Neuronal stem cell (in vitro differentiated cells): Measurements from ENCODE around the gene KCNJ6.

Experiments
- DNase-seq: peaks from one replicate; pipeline ENCODE4 v3.0.0-alpha.2; 2013; ENCODE audit warnings: low spot score
- H2AFZ ChIP-seq: one replicate; pipeline ENCODE4 v1.6.1; 2013; ENCODE audit warnings: mild to moderate bottlenecking, low read length, inconsistent platforms
- H2AK5ac ChIP-seq: 2 replicates; pipeline ENCODE4 v1.6.1; 2013; ENCODE audit warnings: low read depth, mild to moderate bottlenecking, inconsistent platforms, low read length, moderate library complexity, mixed read lengths
- H2BK120ac ChIP-seq: 2 replicates; pipeline ENCODE4 v1.6.1; 2013; ENCODE audit warnings: low read depth, mild to moderate bottlenecking, inconsistent platforms, low read length, moderate library complexity, mixed read lengths
- H2BK12ac ChIP-seq: one replicate; pipeline ENCODE4 v1.6.1; 2013; ENCODE audit warnings: low read length, inconsistent platforms
- H2BK15ac ChIP-seq: 2 replicates; pipeline ENCODE4 v1.6.1; 2013; ENCODE audit warnings: mild to moderate bottlenecking, low read length, inconsistent platforms, mixed read lengths
- H2BK5ac ChIP-seq: one replicate; pipeline ENCODE4 v1.6.1; 2013; ENCODE audit warnings: inconsistent platforms, mild to moderate bottlenecking, low read length, moderate library complexity
- H3K14ac ChIP-seq: one replicate; pipeline ENCODE4 v1.6.1; 2013; ENCODE audit warnings: low read length, inconsistent platforms
- H3K18ac ChIP-seq: 2 replicates; pipeline ENCODE4 v1.6.1; 2013; ENCODE audit warnings: low read length, inconsistent platforms
- H3K23ac ChIP-seq: 2 replicates; pipeline ENCODE4 v1.6.1; 2013; ENCODE audit warnings: low read depth, mild to moderate bottlenecking, mixed read lengths, low read length, inconsistent platforms; ENCODE audit not compliant: poor library complexity
- H3K27ac ChIP-seq: replicated peaks from 3 replicates; pipeline ENCODE4 v1.5.1; 2013; ENCODE audit warnings: low read length, inconsistent platforms
- H3K27me3 ChIP-seq, 3 experiments: 2 replicates each; pipeline ENCODE4 v1.6.1; 2013; ENCODE audit warnings: low read length in 3 of 3, mild to moderate bottlenecking in 2 of 3, inconsistent platforms in 1 of 3, low read depth in 1 of 3, mixed read lengths in 1 of 3, moderate library complexity in 1 of 3; ENCODE audit not compliant: control insufficient read depth in 3 of 3, insufficient read depth in 3 of 3
- H3K36me3 ChIP-seq, 2 donors: replicated peaks in 1 of 2; 2 replicates each; pipeline ENCODE4 v1.6.1; 2013; ENCODE audit warnings: low read length in 2 of 2; ENCODE audit not compliant: control insufficient read depth in 2 of 2, insufficient read depth in 2 of 2
- H3K4ac ChIP-seq: 2 replicates; pipeline ENCODE4 v1.6.1; 2013; ENCODE audit warnings: inconsistent platforms, mild to moderate bottlenecking, low read length, moderate library complexity
- H3K4me1 ChIP-seq, 2 donors: 1 replicate in 1 of 2; 2 replicates in 1 of 2; pipeline ENCODE4 v1.6.1; 2013; ENCODE audit warnings: low read length in 2 of 2, low read depth in 1 of 2; ENCODE audit not compliant: control insufficient read depth in 2 of 2, insufficient read depth in 1 of 2
- H3K4me2 ChIP-seq: one replicate; pipeline ENCODE4 v1.6.1; 2013; ENCODE audit warnings: mild to moderate bottlenecking, low read length, inconsistent platforms; ENCODE audit not compliant: insufficient read depth, poor library complexity, severe bottlenecking
- H3K4me3 ChIP-seq, 2 donors: 2 replicates each; pipeline ENCODE4 v1.5.1; 2013; ENCODE audit warnings: low read length in 2 of 2, mild to moderate bottlenecking in 2 of 2, inconsistent platforms in 1 of 2, moderate library complexity in 1 of 2
- H3K79me1 ChIP-seq: one replicate; pipeline ENCODE4 v1.6.1; 2013; ENCODE audit warnings: low read depth, mild to moderate bottlenecking, inconsistent platforms, low read length, moderate library complexity
- H3K9ac ChIP-seq: one replicate; pipeline ENCODE4 v1.6.1; 2013; ENCODE audit warnings: mild to moderate bottlenecking, low read depth, low read length, inconsistent platforms; ENCODE audit not compliant: poor library complexity
- H3K9me3 ChIP-seq, 2 donors: replicated peaks in 1 of 2; 2 replicates each; pipeline versions ENCODE3 to v1.6.1; 2013; ENCODE audit warnings: low read length in 2 of 2, mild to moderate bottlenecking in 2 of 2, inconsistent platforms in 1 of 2, low read depth in 1 of 2, mixed read lengths in 1 of 2, moderate library complexity in 1 of 2; ENCODE audit not compliant: control insufficient read depth in 2 of 2, insufficient read depth in 1 of 2
- H4K8ac ChIP-seq: one replicate; pipeline ENCODE4 v1.6.1; 2013; ENCODE audit warnings: low read depth, mild to moderate bottlenecking, inconsistent platforms, low read length, moderate library complexity
- H4K91ac ChIP-seq: one replicate; pipeline ENCODE4 v1.6.1; 2013; ENCODE audit warnings: low read length, low read depth, mild to moderate bottlenecking, inconsistent platforms; ENCODE audit not compliant: poor library complexity
- WGBS, 2 donors: extraction: QIAGEN DNeasy Blood & Tissue Kit; methylation state at CpG; one replicate each; pipeline ENCODE4 v1.1.7; 2013; ENCODE audit warnings: missing lambda C conversion rate in 2 of 2, mixed read lengths in 1 of 2; ENCODE audit not compliant: insufficient read length in 2 of 2, insufficient replicate concordance in 1 of 2; ENCODE audit errors: extremely low coverage in 2 of 2; 5-methylcytosine and 5-hydroxymethylcytosine counted together

The KCNJ6 gene

GRCh38 chr21:37939251-37939650 is 23.0 kb upstream of the KCNJ6 start:
- WGBS, 2 donors = no CpG with 5 or more reads among the region's 4 CpGs

GRCh38 chr21:37937668-37938067 is 21.4 kb upstream of the KCNJ6 start:
- H2BK12ac ChIP-seq = no peak overlapping the region
- no peak overlapping the region for H4K91ac ChIP-seq
- H2BK15ac ChIP-seq = no peak overlapping the region
- no peak overlapping the region for H3K4ac ChIP-seq
- no peak overlapping the region for H3K9ac ChIP-seq
- no peak overlapping the region for H4K8ac ChIP-seq
- no peak overlapping the region for H2BK120ac ChIP-seq
- H3K14ac ChIP-seq = no peak overlapping the region
- no peaks in the 10 kb centered on the region for H3K9me3 ChIP-seq
- H3K18ac ChIP-seq = no peak overlapping the region
- no peak overlapping the region for H2AK5ac ChIP-seq
- no peaks in the 10 kb centered on the region for H3K36me3 ChIP-seq
- H3K79me1 ChIP-seq = no peaks in the 10 kb centered on the region
- H2AFZ ChIP-seq = no peak overlapping the region
- H3K4me3 ChIP-seq = no peak overlapping the region
- DNase-seq = no peak
- WGBS, 2 donors = no CpG with 5 or more reads among the region's 9 CpGs
- H3K27me3 ChIP-seq = no peaks in the 10 kb centered on the region
- H3K23ac ChIP-seq = no peak overlapping the region
- no peak overlapping the region for H3K4me2 ChIP-seq
- H3K27ac ChIP-seq = no peak overlapping the region
- no peak overlapping the region for H2BK5ac ChIP-seq
- no peaks in the 10 kb centered on the region for H3K4me1 ChIP-seq

More at GRCh38 chr21:37939251-37939650, 23.0 kb upstream of the KCNJ6 start:
- Histone ChIP-seq H3K27ac (no peak overlapping the region), H3K4me2 (no peak overlapping the region), H3K79me1 (no peaks in the 10 kb centered on the region), H2AFZ (no peak overlapping the region), H4K91ac (no peak overlapping the region), H2BK120ac (no peak overlapping the region), H3K27me3 (no peaks in the 10 kb centered on the region), H3K9me3 (no peaks in the 10 kb centered on the region), H3K9ac (no peak overlapping the region), H3K4me3 (no peak overlapping the region), H2BK12ac (no peak overlapping the region), H2AK5ac (no peak overlapping the region), H3K23ac (no peak overlapping the region), H2BK15ac (no peak overlapping the region), H3K4me1 (no peaks in the 10 kb centered on the region), H4K8ac (no peak overlapping the region), H3K4ac (no peak overlapping the region), H2BK5ac (no peak overlapping the region), H3K14ac (no peak overlapping the region), H3K36me3 (no peaks in the 10 kb centered on the region), H3K18ac (no peak overlapping the region)
- no peak for DNase-seq

- Histone ChIP-seq H3K23ac (no peak overlapping the region), H3K9ac (no peak overlapping the region), H3K27me3 (no peaks in the 10 kb centered on the region), H2BK120ac (no peak overlapping the region), H2BK12ac (no peak overlapping the region), H3K36me3 (no peaks in the 10 kb centered on the region), H3K27ac (no peak overlapping the region), H3K79me1 (no peaks in the 10 kb centered on the region), H3K4me1 (no peaks in the 10 kb centered on the region), H2AK5ac (no peak overlapping the region), H4K8ac (no peak overlapping the region), H4K91ac (no peak overlapping the region), H3K18ac (no peak overlapping the region), H3K14ac (no peak overlapping the region), H3K9me3 (no peaks in the 10 kb centered on the region), H2AFZ (no peak overlapping the region), H3K4me2 (no peak overlapping the region), H3K4me3 (no peak overlapping the region), H2BK15ac (no peak overlapping the region), H3K4ac (no peak overlapping the region), H2BK5ac (no peak overlapping the region)
- no peak for DNase-seq
- WGBS, 2 donors = no CpG with 5 or more reads among the region's 4 CpGs
These were observed 19.9 kb upstream of the KCNJ6 start for GRCh38 chr21:37936010-37936785.

GRCh38 chr21:37932936-37933335 is 16.7 kb upstream of the KCNJ6 start:
- WGBS, 2 donors = no CpG with 5 or more reads among the region's 2 CpGs

More at GRCh38 chr21:37932936-37933335, 16.7 kb upstream of the KCNJ6 start:
- Histone ChIP-seq H2AFZ (no peak overlapping the region), H2BK15ac (no peak overlapping the region), H3K18ac (no peak overlapping the region), H3K79me1 (no peaks in the 10 kb centered on the region), H3K14ac (no peak overlapping the region), H3K9ac (no peak overlapping the region), H4K8ac (no peak overlapping the region), H3K4me2 (no peak overlapping the region), H3K4ac (no peak overlapping the region), H2BK5ac (no peak overlapping the region), H2BK12ac (no peak overlapping the region), H3K23ac (no peak overlapping the region), H4K91ac (no peak overlapping the region), H3K27me3 (no peaks in the 10 kb centered on the region), H3K36me3 (no peaks in the 10 kb centered on the region), H3K27ac (no peak overlapping the region), H2BK120ac (no peak overlapping the region), H2AK5ac (no peak overlapping the region), H3K4me1 (no peaks in the 10 kb centered on the region), H3K9me3 (no peaks in the 10 kb centered on the region), H3K4me3 (no peak overlapping the region)
- no peak for DNase-seq
